Smooth muscle cell of the brain vasculature (primary cell): ENCODE data around the gene MTHFSD.

Experiments used
- DNase-seq: peaks from one replicate; pipeline ENCODE4 v3.0.0-alpha.2; 2012; ENCODE audit warnings: low read depth, low spot score

Gene MTHFSD

GRCh38 chr16:86514481-86515376 is 40.3 kb downstream of the MTHFSD start:
- no peak for DNase-seq

- DNase-seq, result no peak
These were observed 41.4 kb downstream of the MTHFSD start for GRCh38 chr16:86513471-86514277.

DNA sequence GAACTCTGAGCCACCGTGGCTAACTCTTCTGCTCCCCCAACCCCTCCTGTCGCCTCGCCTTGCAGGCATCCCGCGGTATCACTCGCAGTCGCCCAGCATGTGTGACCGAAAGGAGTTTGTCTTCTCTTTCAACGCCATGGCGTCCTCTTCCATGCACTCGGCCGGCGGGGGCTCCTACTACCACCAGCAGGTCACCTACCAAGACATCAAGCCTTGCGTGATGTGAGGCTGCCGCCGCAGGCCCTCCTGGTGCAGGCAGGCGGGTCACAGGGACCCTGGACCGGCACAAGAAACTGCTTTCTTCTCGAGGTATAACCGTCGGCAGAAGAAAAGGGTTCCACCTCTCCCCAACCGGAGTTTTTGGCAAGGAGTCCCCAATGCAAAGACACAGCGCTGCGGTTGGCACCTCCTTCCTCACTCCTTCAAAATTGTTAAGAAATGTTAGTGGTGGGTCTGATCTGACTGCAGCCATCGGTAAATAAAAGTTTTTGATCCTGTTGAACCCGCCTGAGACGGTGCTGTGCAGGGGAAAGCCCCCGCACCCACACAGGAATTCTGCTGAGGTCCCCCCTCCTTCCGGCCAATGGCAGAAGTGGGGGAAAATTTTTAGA is 42.1 kb downstream of the MTHFSD start:
- no peak for DNase-seq

DNA sequence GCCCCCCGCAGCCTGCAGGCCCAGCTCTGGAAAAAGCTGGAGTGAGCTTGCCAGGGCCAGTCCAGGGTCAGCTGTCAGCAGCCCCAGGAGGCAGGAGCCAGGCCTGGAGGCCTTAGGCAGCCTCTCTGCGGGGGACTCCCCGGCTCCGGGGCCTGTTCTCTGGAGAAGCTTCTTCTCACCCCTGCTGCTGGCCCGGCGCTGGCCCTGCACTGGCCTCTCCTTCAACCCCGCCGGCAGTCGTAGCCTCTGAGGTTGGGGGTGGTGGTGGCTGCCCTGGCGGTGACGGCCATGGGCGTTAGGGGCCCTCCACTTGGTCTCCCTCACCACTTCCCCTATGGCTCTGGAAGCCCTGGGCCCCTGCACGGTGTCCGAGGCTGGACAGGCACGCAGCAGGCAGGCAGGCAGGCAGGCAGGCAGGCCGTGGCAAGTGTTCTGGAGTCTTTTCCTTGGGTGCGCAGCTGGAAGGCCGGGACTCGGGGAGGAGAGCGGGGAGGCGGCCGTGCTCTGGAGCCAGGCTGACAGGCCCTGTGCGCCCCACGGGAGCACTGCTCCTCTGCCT is 42.7 kb downstream of the MTHFSD start:
- no peak for DNase-seq

DNA sequence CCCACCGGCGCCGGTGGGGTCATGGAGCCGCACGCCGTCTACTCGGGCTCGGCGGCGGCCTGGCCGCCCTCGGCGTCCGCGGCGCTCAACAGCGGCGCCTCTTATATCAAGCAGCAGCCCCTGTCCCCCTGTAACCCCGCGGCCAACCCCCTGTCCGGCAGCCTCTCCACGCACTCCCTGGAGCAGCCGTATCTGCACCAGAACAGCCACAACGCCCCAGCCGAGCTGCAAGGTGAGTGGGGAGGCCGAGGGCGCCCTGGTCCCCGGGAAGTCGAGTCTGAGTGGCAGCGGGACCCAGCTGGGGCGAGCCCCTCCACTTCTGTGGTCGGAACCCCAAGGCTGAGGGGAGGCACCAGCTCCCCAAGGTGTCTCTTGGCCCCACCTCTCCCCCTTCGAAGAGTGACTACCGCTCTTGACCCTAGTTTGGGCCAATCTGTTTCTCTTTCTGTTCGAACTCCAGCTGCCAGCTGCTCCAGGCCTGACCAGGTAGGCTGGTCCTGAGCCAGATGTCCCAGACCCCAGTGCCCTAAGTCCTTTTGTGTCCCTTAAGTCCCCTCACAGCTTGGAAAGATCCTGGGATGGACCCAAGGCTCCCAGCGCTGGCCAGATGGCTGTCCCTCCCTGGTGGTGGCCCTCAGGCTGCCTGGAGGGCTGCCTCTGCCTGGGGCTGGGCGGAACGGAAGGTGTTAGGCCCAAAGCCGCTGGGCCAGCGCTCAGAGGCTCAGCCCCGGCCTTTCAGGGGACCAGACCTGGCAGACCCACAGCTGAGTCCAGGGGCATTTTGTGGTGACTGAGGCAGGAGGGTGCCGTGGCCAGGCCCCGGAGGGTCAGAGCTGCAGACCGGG is 43.5 kb downstream of the MTHFSD start:
- DNase-seq, result no peak

DNA sequence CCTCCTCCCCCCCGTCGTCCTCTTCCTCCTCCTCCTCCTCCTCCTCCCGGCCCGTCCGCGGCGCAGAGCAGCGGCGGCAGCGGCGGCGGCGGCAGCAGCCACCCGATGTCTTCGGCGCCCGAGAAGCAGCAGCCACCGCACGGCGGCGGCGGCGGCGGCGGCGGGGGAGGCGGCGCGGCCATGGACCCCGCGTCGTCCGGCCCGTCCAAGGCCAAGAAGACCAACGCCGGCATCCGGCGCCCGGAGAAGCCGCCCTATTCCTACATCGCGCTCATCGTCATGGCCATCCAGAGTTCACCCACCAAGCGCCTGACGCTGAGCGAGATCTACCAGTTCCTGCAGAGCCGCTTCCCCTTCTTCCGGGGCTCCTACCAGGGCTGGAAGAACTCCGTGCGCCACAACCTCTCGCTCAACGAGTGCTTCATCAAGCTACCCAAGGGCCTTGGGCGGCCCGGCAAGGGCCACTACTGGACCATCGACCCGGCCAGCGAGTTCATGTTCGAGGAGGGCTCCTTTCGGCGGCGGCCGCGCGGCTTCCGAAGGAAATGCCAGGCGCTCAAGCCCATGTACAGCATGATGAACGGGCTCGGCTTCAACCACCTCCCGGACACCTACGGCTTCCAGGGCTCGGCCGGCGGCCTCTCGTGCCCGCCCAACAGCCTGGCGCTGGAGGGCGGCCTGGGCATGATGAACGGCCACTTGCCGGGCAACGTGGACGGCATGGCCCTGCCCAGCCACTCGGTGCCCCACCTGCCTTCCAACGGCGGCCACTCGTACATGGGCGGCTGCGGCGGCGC is 44.4 kb downstream of the MTHFSD start, which contains the start of gene FOXF1:
Gene FOXF1 (plus strand): TSS at position 63 of the 797 bp plus-strand sequence. CDS start 43 bp downstream, at position 106.
- no peak for DNase-seq

GRCh38 chr16:86509759-86510464 is 45.1 kb downstream of the MTHFSD start:
- DNase-seq, result no peak

DNA sequence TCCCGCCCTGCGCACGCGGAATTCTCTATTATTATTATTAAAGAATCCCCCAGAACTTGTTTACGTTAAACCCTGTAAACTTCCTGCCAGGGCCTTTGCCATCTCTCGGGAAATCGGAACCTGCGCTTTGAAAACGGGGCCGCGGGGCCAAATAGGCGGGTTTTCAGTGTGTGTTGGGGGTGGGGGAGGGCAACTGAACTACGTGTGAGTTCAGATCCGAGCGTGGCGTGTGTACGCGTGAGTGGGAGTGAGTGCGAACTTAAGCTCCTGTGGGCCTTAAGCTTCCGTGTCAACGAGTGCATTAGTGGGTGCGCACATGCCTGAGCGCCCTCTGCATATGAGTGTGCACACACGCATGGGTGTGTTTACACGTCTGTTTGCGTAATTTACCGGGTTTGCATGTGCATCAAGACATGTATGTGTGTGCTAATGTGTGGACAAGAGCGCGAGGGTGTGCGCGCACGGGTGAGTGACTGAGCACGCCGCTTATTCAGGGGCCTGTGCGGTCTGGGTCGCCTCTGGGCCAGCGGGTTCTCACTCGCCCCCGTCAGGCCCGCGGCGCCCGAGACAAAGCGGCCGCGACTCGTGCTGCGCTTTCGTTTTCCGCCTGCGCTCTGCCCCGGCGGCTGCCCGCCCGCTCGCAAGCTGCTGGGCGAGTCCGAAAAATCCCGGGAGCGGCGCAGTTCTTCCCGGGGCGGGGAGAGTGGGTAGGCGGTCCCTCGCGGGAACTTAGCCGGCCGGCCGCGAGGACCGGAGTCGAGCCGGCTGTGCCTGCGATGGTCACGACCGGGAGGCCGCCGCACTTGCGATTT is 45.9 kb downstream of the MTHFSD start:
- peak; percentile 10 for DNase-seq

- no peak for DNase-seq
These were observed 46.7 kb downstream of the MTHFSD start for GRCh38 chr16:86508028-86508946.

DNA sequence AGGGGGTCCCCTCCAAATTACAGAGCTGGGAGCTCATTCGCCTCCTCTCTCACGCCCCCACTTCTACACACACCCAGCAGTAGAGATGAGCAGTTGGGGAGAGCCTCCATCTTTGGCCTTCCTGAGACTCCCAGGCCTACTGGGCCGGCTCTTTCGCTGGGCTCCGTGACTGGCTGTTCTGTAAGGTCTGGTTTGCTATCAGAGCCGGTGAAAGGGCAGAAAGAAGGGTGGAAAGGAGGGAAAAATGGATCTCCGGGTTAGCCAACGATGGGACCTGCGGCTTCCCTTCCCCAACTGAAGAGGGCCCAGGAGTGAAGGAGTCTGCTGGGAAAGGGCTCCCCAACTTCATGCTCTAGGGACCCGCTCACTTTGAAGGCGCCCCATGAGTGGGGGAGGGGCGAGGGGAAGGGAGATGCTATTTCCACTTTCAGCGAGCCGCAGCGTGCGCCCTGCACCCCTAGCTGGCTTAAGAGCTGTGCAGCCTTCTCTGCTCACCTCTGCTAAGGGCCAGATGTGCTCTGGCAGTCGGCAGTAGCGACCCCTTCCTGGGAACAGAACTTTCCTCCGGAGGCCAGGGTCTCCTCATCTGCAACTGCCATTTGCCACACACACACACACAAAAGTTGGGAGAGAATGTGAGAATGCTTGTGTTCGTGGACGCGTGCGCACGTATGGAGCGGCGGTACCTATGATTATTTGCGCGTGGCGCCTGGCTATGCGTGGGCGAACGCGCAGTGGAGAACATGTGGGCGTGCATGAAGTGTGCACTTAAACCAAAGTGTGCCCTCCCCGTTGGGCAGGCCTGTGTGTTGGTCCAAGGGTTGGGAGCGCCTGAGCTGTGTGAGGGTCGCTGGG is 47.6 kb downstream of the MTHFSD start:
- no peak for DNase-seq

DNA sequence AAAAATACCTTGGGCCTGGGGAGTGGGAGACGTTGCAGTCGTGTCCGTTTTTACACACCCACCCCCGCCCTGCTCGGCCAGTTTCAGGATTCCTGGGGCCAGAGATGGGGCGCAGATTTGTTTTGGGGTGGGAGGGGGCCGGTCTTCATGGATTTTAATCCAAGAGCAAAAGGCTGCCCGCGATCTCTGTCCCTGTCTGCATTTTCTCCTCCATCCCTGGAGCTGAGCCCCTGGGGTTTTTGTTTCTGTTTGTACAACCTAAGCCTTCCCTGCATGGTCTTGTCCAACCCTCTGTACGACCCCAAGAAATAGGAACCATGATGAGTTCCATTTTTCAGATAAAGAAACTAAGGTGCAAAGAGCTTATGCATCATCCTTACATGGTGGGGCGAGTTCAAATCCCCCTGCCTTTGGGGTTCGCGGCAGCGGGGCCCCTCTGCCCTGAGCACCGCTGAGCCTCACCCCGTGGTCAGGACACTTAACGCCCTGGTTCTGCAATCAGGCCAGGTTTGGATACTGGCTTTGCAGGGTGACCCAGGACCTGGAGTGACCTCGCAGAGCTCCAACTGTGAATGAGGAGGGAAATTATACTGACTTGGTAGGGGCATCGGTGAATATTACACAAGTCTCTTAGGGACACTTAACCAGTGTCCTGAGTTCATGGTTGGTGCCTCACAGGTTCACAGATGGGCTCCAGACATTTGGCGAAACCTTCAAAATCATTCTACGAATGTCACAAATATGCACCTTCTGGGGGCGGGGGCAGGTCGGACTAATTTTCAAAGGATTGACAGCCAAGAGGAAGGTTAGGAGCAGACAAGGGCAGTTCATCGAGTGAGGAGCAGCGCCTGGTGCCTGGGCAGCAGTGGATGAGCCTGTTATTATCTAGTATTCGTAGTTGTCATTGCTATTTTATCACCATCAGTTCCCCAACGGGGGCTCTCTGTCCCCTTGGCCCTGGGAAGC is 48.9 kb downstream of the MTHFSD start:
- DNase-seq, result no peak

GRCh38 chr16:86505185-86505898 is 49.7 kb downstream of the MTHFSD start:
- DNase-seq, result no peak

GRCh38 chr16:86504315-86505184 is 50.5 kb downstream of the MTHFSD start:
- DNase-seq, result no peak

GRCh38 chr16:86503830-86504229 is 51.2 kb downstream of the MTHFSD start:
- no peak for DNase-seq
